WTC11 (cell line): ENCODE data around the gene SLC25A12. TPM values are rescaled to one million over a fixed set of nuclear protein-coding genes. Genes with fewer than 3 reads are reported as not detected.

Experiments used
- ATAC-seq: fragments of 200-7000 bp; cut with Tn5 transposase; 2 replicates; pipeline ENCODE4 v1.10.0; 2021; ENCODE audit warnings: mild to moderate bottlenecking, moderate library complexity
- CTCF ChIA-PET: fragments of 300-600 bp; sonication (Branson Sonifier 250); formaldehyde crosslinking; loops from one replicate; lab custom pipeline; 2021; ENCODE audit warnings: antibody characterized with exemption; lab: Charles Lee
- POLR2A ChIA-PET: fragments of 350-600 bp; sonication (Branson Sonifier 250); formaldehyde crosslinking; loops from one replicate; lab custom pipeline; 2021; ENCODE audit warnings: antibody characterized with exemption; lab: Charles Lee
- DNase-seq: peaks from one replicate; pipeline ENCODE4 v3.0.0; 2021; ENCODE audit warnings: low spot score
- H3K27ac Mint-ChIP-seq: 2 replicates; pipeline ENCODE4 v1.8.0; 2021; ENCODE audit warnings: mixed read lengths
- H3K27me3 Mint-ChIP-seq: 2 replicates; pipeline ENCODE4 v1.8.0; 2021; ENCODE audit warnings: low read depth, mild to moderate bottlenecking, moderate library complexity, mixed read lengths
- H3K36me3 Mint-ChIP-seq: 2 replicates; pipeline ENCODE4 v1.8.0; 2021; ENCODE audit warnings: mixed read lengths
- H3K4me1 Mint-ChIP-seq: 2 replicates; pipeline ENCODE4 v1.8.0; 2022; ENCODE audit warnings: mixed read lengths
- H3K4me3 Mint-ChIP-seq: 2 replicates; pipeline ENCODE4 v1.8.0; 2021; ENCODE audit warnings: mild to moderate bottlenecking, moderate library complexity, mixed read lengths
- H3K9me3 Mint-ChIP-seq: 2 replicates; pipeline ENCODE4 v1.8.0; 2021; ENCODE audit warnings: mixed read lengths
- CREB1 ChIP-seq: sonication (generic); formaldehyde crosslinking; IDR thresholded peaks from 2 replicates; pipeline ENCODE4 v1.8.0; 2023; ENCODE audit warnings: mild to moderate bottlenecking, missing genetic modification reagents
- CREM ChIP-seq: sonication (generic); formaldehyde crosslinking; IDR thresholded peaks from 2 replicates; pipeline ENCODE4 v1.8.1; 2022; ENCODE audit warnings: mild to moderate bottlenecking, missing genetic modification reagents, moderate library complexity
- GRHL2 ChIP-seq: fragments of 250-450 bp; sonication (Bioruptor Pico); IDR thresholded peaks from 2 replicates; pipeline ENCODE4 v1.8.0; 2022; ENCODE audit warnings: mild to moderate bottlenecking, moderate library complexity; ENCODE audit not compliant: insufficient replicate concordance, severe bottlenecking
- IRF1 ChIP-seq: sonication (generic); formaldehyde crosslinking; IDR thresholded peaks from 2 replicates; pipeline ENCODE4 v1.8.0; 2023; ENCODE audit warnings: missing genetic modification reagents
- JAZF1 ChIP-seq: fragments of 250-450 bp; sonication (Bioruptor Pico); IDR thresholded peaks from 2 replicates; pipeline ENCODE4 v1.9.0; 2021; ENCODE audit warnings: moderate library complexity, mild to moderate bottlenecking, inconsistent platforms
- PREB ChIP-seq: sonication (generic); formaldehyde crosslinking; IDR thresholded peaks from 2 replicates; pipeline ENCODE4 v1.8.1; 2022; ENCODE audit warnings: mild to moderate bottlenecking, missing genetic modification reagents, moderate library complexity, borderline replicate concordance
- ZBTB21 ChIP-seq: sonication (generic); formaldehyde crosslinking; IDR thresholded peaks from 2 replicates; pipeline ENCODE4 v1.8.1; 2023; ENCODE audit warnings: mild to moderate bottlenecking, missing genetic modification reagents, borderline replicate concordance
- ZMAT4 ChIP-seq: fragments of 250-450 bp; sonication (Bioruptor Pico); IDR thresholded peaks from 2 replicates; pipeline ENCODE4 v1.9.0; 2021; ENCODE audit warnings: mild to moderate bottlenecking
- ZNF232 ChIP-seq: sonication (generic); formaldehyde crosslinking; IDR thresholded peaks from 2 replicates; pipeline ENCODE4 v1.8.0; 2022; ENCODE audit warnings: mild to moderate bottlenecking, missing genetic modification reagents
- ZNF263 ChIP-seq: sonication (generic); formaldehyde crosslinking; IDR thresholded peaks from 2 replicates; pipeline ENCODE4 v1.8.1; 2022; ENCODE audit warnings: low read depth, mild to moderate bottlenecking, moderate library complexity, missing genetic modification reagents
- ZNF317 ChIP-seq: sonication (generic); formaldehyde crosslinking; IDR thresholded peaks from 2 replicates; pipeline ENCODE4 v1.8.1; 2023; ENCODE audit warnings: low read depth, mild to moderate bottlenecking, moderate library complexity, missing genetic modification reagents, borderline replicate concordance
- ZNF416 ChIP-seq: fragments of 250-450 bp; sonication (Bioruptor Pico); IDR thresholded peaks from 2 replicates; pipeline ENCODE4 v1.9.0; 2021; ENCODE audit warnings: mild to moderate bottlenecking, inconsistent platforms
- ZNF423 ChIP-seq: fragments of 250-450 bp; sonication (Bioruptor Pico); IDR thresholded peaks from 2 replicates; pipeline ENCODE4 v2.1.2; 2022; ENCODE audit warnings: mild to moderate bottlenecking, moderate library complexity
- ZSCAN18 ChIP-seq: fragments of 250-450 bp; sonication (Bioruptor Pico); IDR thresholded peaks from 2 replicates; pipeline ENCODE4 v2.1.2; 2022; ENCODE audit warnings: mild to moderate bottlenecking, moderate library complexity
- total RNA-seq: library from RNA; stranded (reverse); gene quantifications from 3 replicates; pipeline ENCODE4 v1.2.3, GENCODE V29; 2021
- TF ChIP-seq, protein P1 (sequence below): fragments of 250-450 bp; sonication (Bioruptor Pico); IDR thresholded peaks from 2 replicates; pipeline ENCODE4 v1.9.0; 2021; ENCODE audit warnings: mild to moderate bottlenecking
- TF ChIP-seq, protein P2 (sequence below): sonication (generic); formaldehyde crosslinking; IDR thresholded peaks from 2 replicates; pipeline ENCODE4 v1.8.1; 2022; ENCODE audit warnings: low read depth, mild to moderate bottlenecking, moderate library complexity, missing genetic modification reagents, borderline replicate concordance

The SLC25A12 gene
- total RNA-seq, 1 experiment from 2014 or later, result 9.0 TPM

DNA sequence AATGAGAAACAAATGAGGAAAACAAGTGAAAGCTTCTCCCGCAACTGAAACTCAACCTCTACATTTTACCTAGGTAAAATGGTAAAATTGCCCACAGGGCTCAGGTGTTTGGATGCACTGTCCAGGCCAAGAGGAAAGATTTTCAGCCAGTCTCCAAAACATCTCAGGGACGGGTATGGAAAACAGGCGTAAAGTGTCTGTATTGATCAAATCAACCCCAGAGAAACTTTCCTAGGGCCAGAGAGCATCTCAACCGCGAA lies 27.9 kb upstream of the SLC25A12 start:
- ChIA-PET POLR2A (interaction anchor here (0.7 to 1.5 kb wide), 5 partner anchors 27 to 184 kb away, joined by 3 to 8 read pairs (median 4); partner anchors contain the start of genes DLX1 and SLC25A12), CTCF (interaction anchor here (0.8 to 2.0 kb wide), 5 partner anchors 8 to 205 kb away, joined by 3 to 12 read pairs (median 5); partner anchors contain the start of gene SLC25A12)
- ATAC-seq, result no peak

GRCh38 chr2:171919453-171919852 lies 25.4 kb upstream of the SLC25A12 start:
- no peak for TF ChIP-seq ZNF232
- TF ChIP-seq CREB1, result no peak
- no peak for TF ChIP-seq IRF1 (CRISPR knock-in tag)
- TF ChIP-seq ZBTB21 (CRISPR knock-in tag), result no peak
- TF ChIP-seq, all 79 proteins: peak for 0
- Mint-ChIP-seq H3K27ac (no peak overlapping the region), H3K9me3 (no peaks in the 10 kb centered on the region), H3K4me1 (peaks cover 18% of the 10 kb centered on the region), H3K36me3 (no peaks in the 10 kb centered on the region), H3K27me3 (no peaks in the 10 kb centered on the region), H3K4me3 (no peak overlapping the region)
- ChIA-PET POLR2A (interaction anchor here (0.6 kb wide), 2 partner anchors 110 to 183 kb away, joined by 3 to 7 read pairs; no protein-coding TSS in a partner anchor), CTCF (no interaction called here)
- DNase-seq, result no peak
- no peak for ATAC-seq

More for the DNA sequence above, 27.9 kb upstream of the SLC25A12 start:
- Mint-ChIP-seq H3K36me3 (peaks cover 9% of the 10 kb centered on the region), H3K27ac (peak overlapping the region; percentile 99), H3K27me3 (no peaks in the 10 kb centered on the region; the same call in 1 of the 2 replicates), H3K4me1 (peaks cover 20% of the 10 kb centered on the region), H3K9me3 (no peaks in the 10 kb centered on the region), H3K4me3 (peak overlapping the region; percentile 97)
- TF ChIP-seq ZNF263 (CRISPR knock-in tag) (no peak), ZNF423 (CRISPR knock-in tag) (no peak), JAZF1 (CRISPR knock-in tag) (no peak), GRHL2 (no peak), ZSCAN18 (no peak), CREB1 (no peak), ZMAT4 (CRISPR knock-in tag) (no peak), CREM (CRISPR knock-in tag) (no peak), ZNF317 (no peak), ZNF416 (CRISPR knock-in tag) (no peak), PREB (no peak)
- TF ChIP-seq, protein P1, sequence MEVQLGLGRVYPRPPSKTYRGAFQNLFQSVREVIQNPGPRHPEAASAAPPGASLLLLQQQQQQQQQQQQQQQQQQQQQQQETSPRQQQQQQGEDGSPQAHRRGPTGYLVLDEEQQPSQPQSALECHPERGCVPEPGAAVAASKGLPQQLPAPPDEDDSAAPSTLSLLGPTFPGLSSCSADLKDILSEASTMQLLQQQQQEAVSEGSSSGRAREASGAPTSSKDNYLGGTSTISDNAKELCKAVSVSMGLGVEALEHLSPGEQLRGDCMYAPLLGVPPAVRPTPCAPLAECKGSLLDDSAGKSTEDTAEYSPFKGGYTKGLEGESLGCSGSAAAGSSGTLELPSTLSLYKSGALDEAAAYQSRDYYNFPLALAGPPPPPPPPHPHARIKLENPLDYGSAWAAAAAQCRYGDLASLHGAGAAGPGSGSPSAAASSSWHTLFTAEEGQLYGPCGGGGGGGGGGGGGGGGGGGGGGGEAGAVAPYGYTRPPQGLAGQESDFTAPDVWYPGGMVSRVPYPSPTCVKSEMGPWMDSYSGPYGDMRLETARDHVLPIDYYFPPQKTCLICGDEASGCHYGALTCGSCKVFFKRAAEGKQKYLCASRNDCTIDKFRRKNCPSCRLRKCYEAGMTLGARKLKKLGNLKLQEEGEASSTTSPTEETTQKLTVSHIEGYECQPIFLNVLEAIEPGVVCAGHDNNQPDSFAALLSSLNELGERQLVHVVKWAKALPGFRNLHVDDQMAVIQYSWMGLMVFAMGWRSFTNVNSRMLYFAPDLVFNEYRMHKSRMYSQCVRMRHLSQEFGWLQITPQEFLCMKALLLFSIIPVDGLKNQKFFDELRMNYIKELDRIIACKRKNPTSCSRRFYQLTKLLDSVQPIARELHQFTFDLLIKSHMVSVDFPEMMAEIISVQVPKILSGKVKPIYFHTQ (CRISPR knock-in tag), result no peak
- TF ChIP-seq, protein P2, sequence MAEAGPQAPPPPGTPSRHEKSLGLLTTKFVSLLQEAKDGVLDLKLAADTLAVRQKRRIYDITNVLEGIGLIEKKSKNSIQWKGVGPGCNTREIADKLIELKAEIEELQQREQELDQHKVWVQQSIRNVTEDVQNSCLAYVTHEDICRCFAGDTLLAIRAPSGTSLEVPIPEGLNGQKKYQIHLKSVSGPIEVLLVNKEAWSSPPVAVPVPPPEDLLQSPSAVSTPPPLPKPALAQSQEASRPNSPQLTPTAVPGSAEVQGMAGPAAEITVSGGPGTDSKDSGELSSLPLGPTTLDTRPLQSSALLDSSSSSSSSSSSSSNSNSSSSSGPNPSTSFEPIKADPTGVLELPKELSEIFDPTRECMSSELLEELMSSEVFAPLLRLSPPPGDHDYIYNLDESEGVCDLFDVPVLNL (CRISPR knock-in tag), result no peak
- DNase-seq, result no peak
